ENCODE measurements around the gene CDC42BPA. TPM values are rescaled to one million over a fixed set of nuclear protein-coding genes. Genes with fewer than 3 reads are reported as not detected.

CDC42BPA gene
- total RNA-seq, 4 donors from 2014 or later = 16.8 to 26.9 (median 22.5) TPM

DNA sequence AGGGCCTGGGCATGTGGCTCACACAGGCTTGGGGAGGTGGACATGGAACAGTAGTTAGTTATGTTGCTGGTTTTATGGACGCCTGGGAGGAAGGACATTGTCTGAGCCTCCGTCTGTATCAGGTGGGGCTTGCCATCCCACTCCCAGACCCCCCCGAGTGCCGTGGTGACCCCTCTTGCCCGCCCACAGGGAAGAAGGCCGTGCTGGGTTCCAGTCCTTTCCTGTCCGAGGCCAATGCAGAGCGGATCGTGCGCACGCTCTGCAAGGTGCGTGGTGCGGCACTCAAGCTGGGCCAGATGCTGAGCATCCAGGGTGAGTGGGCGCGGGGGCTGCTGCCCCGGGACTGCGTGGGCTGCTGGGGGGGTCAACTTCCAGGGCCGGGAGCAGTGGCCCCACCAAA lies 336.5 kb downstream of the CDC42BPA start:
- intact Hi-C loops (cut with DNase I; ENCODE audit: low total_unique reads) = no loop called here
- TF ChIP-seq, protein P1, sequence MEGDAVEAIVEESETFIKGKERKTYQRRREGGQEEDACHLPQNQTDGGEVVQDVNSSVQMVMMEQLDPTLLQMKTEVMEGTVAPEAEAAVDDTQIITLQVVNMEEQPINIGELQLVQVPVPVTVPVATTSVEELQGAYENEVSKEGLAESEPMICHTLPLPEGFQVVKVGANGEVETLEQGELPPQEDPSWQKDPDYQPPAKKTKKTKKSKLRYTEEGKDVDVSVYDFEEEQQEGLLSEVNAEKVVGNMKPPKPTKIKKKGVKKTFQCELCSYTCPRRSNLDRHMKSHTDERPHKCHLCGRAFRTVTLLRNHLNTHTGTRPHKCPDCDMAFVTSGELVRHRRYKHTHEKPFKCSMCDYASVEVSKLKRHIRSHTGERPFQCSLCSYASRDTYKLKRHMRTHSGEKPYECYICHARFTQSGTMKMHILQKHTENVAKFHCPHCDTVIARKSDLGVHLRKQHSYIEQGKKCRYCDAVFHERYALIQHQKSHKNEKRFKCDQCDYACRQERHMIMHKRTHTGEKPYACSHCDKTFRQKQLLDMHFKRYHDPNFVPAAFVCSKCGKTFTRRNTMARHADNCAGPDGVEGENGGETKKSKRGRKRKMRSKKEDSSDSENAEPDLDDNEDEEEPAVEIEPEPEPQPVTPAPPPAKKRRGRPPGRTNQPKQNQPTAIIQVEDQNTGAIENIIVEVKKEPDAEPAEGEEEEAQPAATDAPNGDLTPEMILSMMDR (IDR thresholded peaks at IDR 0.05) = no peak
- no peak for TF ChIP-seq POLR2A (IDR thresholded peaks at IDR 0.05)
- peak in 1 of 2 donors; percentile 69 for DNase-seq (ENCODE audit: low spot score in 2 of 2)
- no peak overlapping the region for H3K4me3 ChIP-seq (ENCODE audit: low read depth, poor library complexity, severe bottlenecking)
- 82 to 94% methylated on average over 10 to 18 of the region's 18 CpGs for WGBS, 2 donors

DNA sequence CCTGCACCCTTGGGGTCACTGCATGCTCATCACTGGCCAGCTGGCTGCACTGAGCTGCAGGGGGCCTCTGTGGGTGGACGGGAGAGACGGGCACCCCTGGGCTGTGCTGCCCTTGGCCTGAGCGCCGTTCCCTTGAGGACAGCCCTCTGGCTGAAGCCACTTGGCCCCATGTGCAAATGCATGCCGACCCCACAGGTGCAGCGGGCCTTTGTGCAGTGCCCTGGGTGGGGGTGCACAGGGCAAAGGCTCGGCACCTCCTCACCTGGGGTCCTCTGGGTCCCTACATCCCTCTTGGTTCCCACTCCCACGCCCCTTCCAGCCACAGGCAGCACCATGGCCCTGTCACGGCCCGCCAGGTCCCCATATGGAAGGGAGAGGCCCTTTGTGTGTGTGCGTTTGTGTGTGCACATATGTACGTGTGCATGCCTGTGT lies 336.9 kb downstream of the CDC42BPA start:
- H3K4me3 ChIP-seq (ENCODE audit: low read depth, poor library complexity, severe bottlenecking) = no peak overlapping the region
- DNase-seq (ENCODE audit: low spot score in 2 of 2) = no peak
- 83 to 92% methylated on average over 9 to 11 of the region's 12 CpGs for whole genome bisulfite sequencing, 2 donors
- TF ChIP-seq POLR2A (IDR thresholded peaks at IDR 0.05) = no peak
- TF ChIP-seq, protein P1 (IDR thresholded peaks at IDR 0.05) = no peak
- intact Hi-C loops (cut with DNase I; ENCODE audit: low total_unique reads) = no loop called here

DNA sequence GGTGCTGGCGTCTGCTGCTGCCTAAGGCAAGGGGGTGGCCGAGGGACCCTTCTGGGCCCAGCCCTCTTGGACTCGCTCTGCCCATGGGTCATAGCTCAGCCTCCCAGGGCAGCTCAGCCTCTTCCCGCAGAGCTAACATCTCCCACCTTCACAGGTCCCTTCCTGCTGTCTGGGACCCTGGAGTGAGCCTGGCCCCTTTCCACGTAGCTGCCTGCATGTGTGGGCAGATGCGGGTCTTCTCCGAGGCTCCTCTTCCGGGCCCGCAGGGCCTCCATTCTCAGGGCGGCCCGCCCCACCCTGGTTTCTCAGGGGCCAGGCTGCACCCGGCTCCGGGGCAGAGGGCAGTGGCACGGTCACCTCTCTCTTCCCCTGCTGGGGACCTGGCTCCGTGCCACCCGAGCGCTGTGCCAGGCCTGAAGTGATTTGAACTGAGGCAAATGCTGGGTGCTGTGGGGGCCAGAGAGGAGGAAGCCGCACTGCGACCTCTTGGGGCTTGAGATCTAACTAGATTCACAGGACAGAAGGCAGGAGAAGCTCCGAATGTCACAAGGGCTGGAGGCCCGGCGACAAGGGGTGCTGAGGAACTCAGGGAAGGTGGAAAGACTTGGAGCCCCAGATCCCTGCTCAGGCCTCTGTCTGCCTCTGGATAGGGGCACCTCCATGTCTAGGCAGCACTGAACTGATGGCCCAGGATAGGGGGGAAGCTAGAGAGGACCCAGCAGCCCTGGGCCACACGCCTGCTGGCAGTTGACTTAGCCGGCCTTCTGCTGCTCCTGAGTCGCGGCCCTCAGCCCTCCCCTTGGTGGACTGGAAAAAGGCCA lies 337.5 kb downstream of the CDC42BPA start:
- WGBS, 2 donors = 87 to 89% methylated on average over 21 to 24 of the region's 26 CpGs
- no peak overlapping the region for H3K4me3 ChIP-seq (ENCODE audit: low read depth, poor library complexity, severe bottlenecking)
- TF ChIP-seq POLR2A (IDR thresholded peaks at IDR 0.05) = no peak
- TF ChIP-seq, protein P1 (IDR thresholded peaks at IDR 0.05) = no peak
- no peak for DNase-seq (ENCODE audit: low spot score in 2 of 2)
- intact Hi-C loops (cut with DNase I; ENCODE audit: low total_unique reads) = no loop called here

DNA sequence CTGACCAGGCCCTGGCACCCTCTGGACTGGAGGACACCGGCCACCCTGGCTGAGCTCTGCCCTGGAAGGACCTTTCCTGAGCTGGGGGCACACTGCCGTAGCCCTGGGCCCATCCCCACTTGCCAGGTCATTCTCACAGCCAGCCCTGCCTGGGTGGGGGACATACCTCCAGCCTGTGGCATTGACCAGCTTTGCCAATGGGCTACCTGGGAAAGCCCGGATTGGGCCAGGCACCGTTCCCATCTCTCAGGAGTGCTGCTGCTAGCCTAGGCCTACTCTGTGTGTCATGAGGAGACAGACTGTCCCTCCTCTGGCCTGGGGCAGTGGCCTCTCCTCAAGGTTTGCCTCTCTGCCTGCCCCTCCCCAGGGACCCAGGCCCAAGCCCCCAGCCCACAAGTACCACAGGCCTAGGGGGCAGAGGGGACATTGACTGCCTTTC lies 338.2 kb downstream of the CDC42BPA start:
- 71 to 95% methylated on average over 1 to 4 of the region's 4 CpGs for WGBS, 2 donors
- intact Hi-C loops (cut with DNase I; ENCODE audit: low total_unique reads) = no loop called here
- no peak for DNase-seq (ENCODE audit: low spot score in 2 of 2)
- no peak for TF ChIP-seq POLR2A (IDR thresholded peaks at IDR 0.05)
- TF ChIP-seq, protein P1 (IDR thresholded peaks at IDR 0.05) = no peak
- no peak overlapping the region for H3K4me3 ChIP-seq (ENCODE audit: low read depth, poor library complexity, severe bottlenecking)

DNA sequence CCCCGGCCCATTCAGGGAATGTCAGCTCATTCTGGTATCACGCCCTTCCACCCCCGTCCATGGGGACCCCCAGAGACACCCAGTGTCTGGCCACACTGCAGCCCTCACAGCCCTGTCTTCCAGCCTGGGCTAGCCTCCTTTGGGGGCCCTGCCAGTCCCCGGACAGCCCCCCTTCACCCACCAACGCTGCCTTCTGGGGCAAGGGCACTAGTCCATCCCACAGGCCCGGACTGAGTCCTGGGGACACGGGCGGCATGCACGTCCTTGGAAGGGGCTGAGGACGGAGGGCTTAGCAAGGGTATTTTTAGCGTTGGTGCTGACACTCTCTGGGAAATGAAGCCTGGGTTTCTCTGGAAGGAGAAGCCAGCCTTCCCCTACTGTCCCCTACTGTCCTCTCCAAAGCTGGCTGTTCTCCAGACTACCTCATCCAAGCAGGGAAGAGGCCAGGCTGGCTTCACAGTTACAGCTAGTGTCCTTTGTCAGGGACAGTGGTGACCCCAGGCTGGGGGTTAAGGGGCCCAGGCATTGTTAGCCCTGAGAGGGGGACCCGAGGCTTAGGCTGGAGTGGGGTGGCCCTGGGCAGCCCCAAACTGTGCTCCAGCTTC lies 338.7 kb downstream of the CDC42BPA start:
- no peak overlapping the region for H3K4me3 ChIP-seq (ENCODE audit: low read depth, poor library complexity, severe bottlenecking)
- 79 to 86% methylated on average over 11 to 12 of the region's 12 CpGs for WGBS, 2 donors
- intact Hi-C loops (cut with DNase I; ENCODE audit: low total_unique reads) = no loop called here
- DNase-seq (ENCODE audit: low spot score in 2 of 2) = no peak
- no peak for TF ChIP-seq POLR2A (IDR thresholded peaks at IDR 0.05)
- TF ChIP-seq, protein P1 (IDR thresholded peaks at IDR 0.05) = no peak

All from lower leg skin (tissue), 4 donors.